ENCODE results near the gene CMKLR1.

Gene CMKLR1

GRCh38 chr12:108333898-108334699 lies 5.0 kb downstream of the CMKLR1 start:
- no peak for DNase-seq

GRCh38 chr12:108332791-108333382 lies 6.2 kb downstream of the CMKLR1 start:
- DNase-seq = no peak

GRCh38 chr12:108328420-108328819 lies 10.7 kb downstream of the CMKLR1 start:
- DNase-seq = no peak

- no peak for DNase-seq
These were observed 11.3 kb downstream of the CMKLR1 start for GRCh38 chr12:108327621-108328344.

GRCh38 chr12:108326254-108326750 lies 12.8 kb downstream of the CMKLR1 start:
- DNase-seq = no peak

DNA sequence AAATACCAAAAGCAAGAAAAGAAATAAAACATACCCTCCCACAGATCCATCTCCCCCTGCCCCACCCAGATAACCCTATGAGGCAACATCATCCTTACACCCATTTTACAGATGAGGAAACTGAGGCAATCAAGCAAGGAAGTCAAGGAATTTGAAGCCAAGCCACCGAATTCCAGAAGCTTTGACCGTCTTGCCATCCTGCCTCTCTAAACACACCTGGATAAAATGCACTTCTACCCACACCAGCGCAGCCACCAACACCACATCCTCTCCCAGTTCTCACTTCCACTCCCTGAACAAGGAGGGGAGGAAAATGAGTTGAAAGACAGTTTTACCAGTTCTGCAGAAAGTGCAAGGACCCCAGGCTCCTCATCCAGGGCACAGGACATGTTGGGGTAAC lies 13.6 kb downstream of the CMKLR1 start:
- DNase-seq = no peak

DNA sequence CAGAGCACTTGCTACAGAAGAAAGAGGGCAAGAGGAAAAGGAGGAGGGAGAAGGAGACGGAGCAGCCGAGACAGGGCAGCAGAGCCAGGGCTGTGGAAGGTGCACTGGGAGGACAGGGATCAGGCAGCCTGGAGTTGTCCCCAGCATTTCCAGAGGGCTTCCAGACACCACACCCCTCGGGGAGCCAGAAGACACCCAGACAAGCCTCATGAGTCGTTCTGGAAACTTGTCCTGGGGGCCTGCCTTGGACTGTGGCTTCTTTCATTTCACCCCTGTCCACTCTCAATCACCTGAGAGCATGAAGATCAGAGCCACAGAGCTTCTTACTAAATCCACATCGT lies 14.1 kb downstream of the CMKLR1 start:
- no peak for DNase-seq

- no peak for DNase-seq
These were observed 14.6 kb downstream of the CMKLR1 start for GRCh38 chr12:108324351-108325017.

GRCh38 chr12:108323581-108323980 lies 15.5 kb downstream of the CMKLR1 start:
- no peak for DNase-seq

DNA sequence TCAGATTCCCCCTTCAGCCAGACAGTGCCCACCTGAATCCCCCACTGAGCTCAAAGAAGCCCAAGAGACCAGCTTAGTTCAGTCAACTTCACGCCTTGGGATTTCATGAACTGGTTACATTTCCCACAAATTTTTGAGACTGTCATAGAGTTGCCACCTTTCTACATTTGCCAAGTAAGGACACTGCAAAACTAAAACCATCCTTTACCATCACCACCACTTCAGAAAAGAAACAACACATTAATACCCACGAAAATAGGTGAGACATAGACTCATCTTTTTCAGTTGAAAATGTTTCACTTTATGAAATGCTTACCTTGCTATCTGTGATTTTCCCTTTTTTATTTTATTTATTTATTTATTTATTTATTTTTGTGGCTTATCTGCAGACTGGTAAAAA lies 16.1 kb downstream of the CMKLR1 start:
- DNase-seq = no peak

GRCh38 chr12:108321688-108322087 lies 17.4 kb downstream of the CMKLR1 start:
- DNase-seq = peak in 1 of 2 experiments; percentile 67

DNA sequence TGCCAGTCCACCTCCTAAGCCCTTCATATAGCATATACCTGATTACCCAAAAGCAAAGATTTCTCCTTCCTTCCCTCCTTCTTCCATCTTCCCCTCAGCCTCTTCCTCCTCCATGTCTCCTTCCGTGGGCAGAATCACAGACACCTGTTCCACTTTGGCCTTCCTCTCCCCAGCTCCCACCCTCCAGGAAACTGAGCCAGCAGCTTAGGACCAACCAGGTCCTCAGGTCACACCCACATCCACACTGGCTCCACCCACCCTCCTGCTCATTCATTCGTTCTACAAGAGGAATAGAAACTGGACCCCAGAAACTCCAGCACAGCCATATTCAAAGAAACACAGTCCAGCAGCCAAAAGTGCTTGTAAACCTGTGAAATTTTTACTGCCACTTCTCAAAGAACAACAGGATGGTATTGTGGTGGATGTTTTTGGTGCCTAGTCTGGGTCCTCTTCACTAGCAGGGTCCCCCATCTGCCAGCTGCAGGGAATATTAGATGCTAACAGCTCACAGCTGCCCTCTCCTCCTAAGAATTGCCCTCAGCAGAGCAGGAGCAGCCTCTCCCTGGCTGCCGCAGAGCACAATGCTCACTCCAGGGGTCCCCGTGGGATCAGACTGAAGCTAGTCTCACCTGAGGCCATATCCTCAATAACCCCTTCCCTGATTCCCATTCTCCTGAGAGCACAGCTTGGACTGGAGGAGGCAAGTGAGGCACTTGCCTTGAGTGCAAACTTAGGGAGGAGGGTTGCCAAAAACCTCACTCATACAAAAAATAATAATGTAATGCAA lies 18.4 kb downstream of the CMKLR1 start:
- DNase-seq = peak in 1 of 2 experiments; percentile 62

- no peak for DNase-seq
These were observed 19.6 kb downstream of the CMKLR1 start for GRCh38 chr12:108319277-108320234.

- no peak for DNase-seq
These were observed 20.4 kb downstream of the CMKLR1 start for GRCh38 chr12:108318472-108319275.

GRCh38 chr12:108317308-108318234 lies 21.5 kb downstream of the CMKLR1 start:
- no peak for DNase-seq

- no peak for DNase-seq
These were observed 22.7 kb downstream of the CMKLR1 start for GRCh38 chr12:108316176-108317086.

DNA sequence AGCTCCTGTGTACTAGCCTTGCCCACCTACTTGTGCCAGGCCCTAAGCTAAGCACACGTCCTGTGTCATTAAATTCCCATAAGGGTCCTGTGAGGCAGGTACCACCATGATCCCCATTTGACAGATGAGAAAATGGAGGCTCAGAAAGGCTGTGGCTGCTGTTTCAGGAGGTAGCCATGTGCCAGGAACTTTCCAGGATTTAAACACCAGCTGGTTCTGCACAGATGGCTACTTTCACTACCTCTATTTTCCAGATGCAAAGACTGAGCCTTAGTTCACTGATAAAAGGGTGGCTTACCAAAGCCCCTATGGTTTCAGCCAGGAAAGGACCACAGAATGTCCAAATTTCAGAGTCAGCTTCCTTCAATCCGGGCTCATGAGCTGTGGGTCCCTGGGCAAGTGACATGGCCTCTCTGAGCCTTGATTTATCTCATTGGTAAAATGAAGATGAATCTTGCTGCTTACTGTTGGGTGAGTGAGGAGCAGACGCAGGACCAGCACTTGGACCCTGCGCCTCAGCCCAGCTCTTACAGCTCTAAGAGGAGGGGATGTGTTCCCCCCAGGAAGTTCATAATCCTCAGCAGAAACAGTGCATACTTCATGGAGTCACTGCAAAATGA lies 23.5 kb downstream of the CMKLR1 start:
- DNase-seq = peak in 1 of 2 experiments; percentile 12

Data from NCI-H524 (cell line).